ENCODE measurements around the gene BLOC1S6. TPM values are rescaled to one million over a fixed set of nuclear protein-coding genes. Genes with fewer than 3 reads are reported as not detected.

The BLOC1S6 gene
- total and polyA plus RNA-seq, 4 donors = 13.3 to 37.0 (median 21.5) TPM

GRCh38 chr15:45630917-45631691 is 43.9 kb downstream of the BLOC1S6 start:
- no peak overlapping the region for H3K9ac ChIP-seq (ENCODE audit: low read depth in 1 of 2, low read length in 2 of 2)
- H3K27ac ChIP-seq (ENCODE audit: low read depth in 1 of 2, low read length in 2 of 2) = no peak overlapping the region
- no peak for TF ChIP-seq YY1 (IDR thresholded peaks at IDR 0.05)
- TF ChIP-seq NR2F2 (IDR thresholded peaks at IDR 0.05) = no peak
- TF ChIP-seq ZBTB33 (IDR thresholded peaks at IDR 0.05) = no peak
- TF ChIP-seq JUND (IDR thresholded peaks at IDR 0.05) = no peak
- no peak for TF ChIP-seq RAD21 (IDR thresholded peaks at IDR 0.05)
- no peak for TF ChIP-seq TAF1 (conservative IDR thresholded peaks at IDR 0.05)
- no peak for TF ChIP-seq HNF4G (IDR thresholded peaks at IDR 0.05)
- no peak for TF ChIP-seq EGR1 (IDR thresholded peaks at IDR 0.05; ENCODE audit: low read depth in 2 of 2)
- TF ChIP-seq, protein P1, sequence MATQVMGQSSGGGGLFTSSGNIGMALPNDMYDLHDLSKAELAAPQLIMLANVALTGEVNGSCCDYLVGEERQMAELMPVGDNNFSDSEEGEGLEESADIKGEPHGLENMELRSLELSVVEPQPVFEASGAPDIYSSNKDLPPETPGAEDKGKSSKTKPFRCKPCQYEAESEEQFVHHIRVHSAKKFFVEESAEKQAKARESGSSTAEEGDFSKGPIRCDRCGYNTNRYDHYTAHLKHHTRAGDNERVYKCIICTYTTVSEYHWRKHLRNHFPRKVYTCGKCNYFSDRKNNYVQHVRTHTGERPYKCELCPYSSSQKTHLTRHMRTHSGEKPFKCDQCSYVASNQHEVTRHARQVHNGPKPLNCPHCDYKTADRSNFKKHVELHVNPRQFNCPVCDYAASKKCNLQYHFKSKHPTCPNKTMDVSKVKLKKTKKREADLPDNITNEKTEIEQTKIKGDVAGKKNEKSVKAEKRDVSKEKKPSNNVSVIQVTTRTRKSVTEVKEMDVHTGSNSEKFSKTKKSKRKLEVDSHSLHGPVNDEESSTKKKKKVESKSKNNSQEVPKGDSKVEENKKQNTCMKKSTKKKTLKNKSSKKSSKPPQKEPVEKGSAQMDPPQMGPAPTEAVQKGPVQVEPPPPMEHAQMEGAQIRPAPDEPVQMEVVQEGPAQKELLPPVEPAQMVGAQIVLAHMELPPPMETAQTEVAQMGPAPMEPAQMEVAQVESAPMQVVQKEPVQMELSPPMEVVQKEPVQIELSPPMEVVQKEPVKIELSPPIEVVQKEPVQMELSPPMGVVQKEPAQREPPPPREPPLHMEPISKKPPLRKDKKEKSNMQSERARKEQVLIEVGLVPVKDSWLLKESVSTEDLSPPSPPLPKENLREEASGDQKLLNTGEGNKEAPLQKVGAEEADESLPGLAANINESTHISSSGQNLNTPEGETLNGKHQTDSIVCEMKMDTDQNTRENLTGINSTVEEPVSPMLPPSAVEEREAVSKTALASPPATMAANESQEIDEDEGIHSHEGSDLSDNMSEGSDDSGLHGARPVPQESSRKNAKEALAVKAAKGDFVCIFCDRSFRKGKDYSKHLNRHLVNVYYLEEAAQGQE (IDR thresholded peaks at IDR 0.05) = no peak
- TF ChIP-seq GABPA (IDR thresholded peaks at IDR 0.05 in 1 of 2, conservative IDR thresholded peaks at IDR 0.05 in 1 of 2) = no peak
- TF ChIP-seq MAX (IDR thresholded peaks at IDR 0.05) = no peak
- TF ChIP-seq FOXA1 (IDR thresholded peaks at IDR 0.05) = no peak
- no peak for TF ChIP-seq FOXA2 (IDR thresholded peaks at IDR 0.05)

DNA sequence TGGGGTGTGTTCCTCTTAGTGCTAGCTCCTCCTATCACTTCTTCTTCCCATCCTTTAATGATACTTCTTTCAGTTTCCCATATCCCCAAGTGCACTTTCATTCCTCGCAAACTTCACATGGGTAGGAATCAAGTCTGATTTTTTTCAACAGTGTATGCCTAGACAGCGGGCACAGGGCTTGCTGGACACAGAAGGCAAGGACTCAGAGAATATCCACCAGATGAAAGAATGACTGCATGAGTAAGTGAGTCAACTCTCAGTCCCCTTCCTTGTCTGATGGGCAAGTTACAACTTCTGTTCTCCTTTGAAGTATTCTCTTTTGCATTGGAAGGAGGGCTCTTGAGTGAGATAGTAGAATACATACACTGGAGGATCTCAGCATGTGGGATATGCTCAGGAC is 44.6 kb downstream of the BLOC1S6 start:
- no peaks in the 10 kb centered on the region for H3K9me3 ChIP-seq (ENCODE audit: control insufficient read depth in 4 of 4, low read length in 3 of 4)
- WGBS = 77% methylated on average over 2 of the region's 2 CpGs
- no peak overlapping the region for H3K9ac ChIP-seq (ENCODE audit: low read depth in 1 of 2, low read length in 2 of 2)
- no peak for DNase-seq (ENCODE audit: low spot score)
- TF ChIP-seq ZBTB33 (IDR thresholded peaks at IDR 0.05) = no peak
- no peak for TF ChIP-seq YY1 (IDR thresholded peaks at IDR 0.05)
- no peak for TF ChIP-seq MAX (IDR thresholded peaks at IDR 0.05)
- H3K4me3 ChIP-seq (ENCODE audit: low read depth in 1 of 3, low read length in 3 of 3) = no peak overlapping the region
- H3K36me3 ChIP-seq (ENCODE audit: control insufficient read depth in 4 of 4, insufficient read depth in 3 of 4, low read depth in 1 of 4, low read length in 3 of 4) = no peaks in the 10 kb centered on the region
- no peak overlapping the region for H3K27ac ChIP-seq (ENCODE audit: low read depth in 1 of 2, low read length in 2 of 2)
- no peaks in the 10 kb centered on the region for H3K27me3 ChIP-seq (ENCODE audit: control insufficient read depth in 4 of 4, insufficient read depth in 4 of 4, low read length in 3 of 4)
- H3K4me1 ChIP-seq (ENCODE audit: control insufficient read depth in 4 of 4, insufficient read depth in 4 of 4, low read length in 3 of 4) = peaks cover under 1 to 7% (median 3%) of the 10 kb centered on the region in 4 donors

More at GRCh38 chr15:45630917-45631691, 43.9 kb downstream of the BLOC1S6 start:
- H3K4me1 ChIP-seq (ENCODE audit: control insufficient read depth in 4 of 4, insufficient read depth in 4 of 4, low read length in 3 of 4) = peaks cover 0 to 4% (median 2%) of the 10 kb centered on the region in 4 donors
- no peak overlapping the region for H3K4me3 ChIP-seq (ENCODE audit: low read depth in 1 of 3, low read length in 3 of 3)
- H3K36me3 ChIP-seq (ENCODE audit: control insufficient read depth in 4 of 4, insufficient read depth in 3 of 4, low read depth in 1 of 4, low read length in 3 of 4) = no peaks in the 10 kb centered on the region
- no peak for DNase-seq (ENCODE audit: low spot score)
- H3K9me3 ChIP-seq (ENCODE audit: control insufficient read depth in 4 of 4, low read length in 3 of 4) = no peaks in the 10 kb centered on the region
- no peaks in the 10 kb centered on the region for H3K27me3 ChIP-seq (ENCODE audit: control insufficient read depth in 4 of 4, insufficient read depth in 4 of 4, low read length in 3 of 4)
- 87% methylated on average over 7 of the region's 7 CpGs for WGBS
